IMR-90 (cell line): ENCODE data around the gene YLPM1.

Source experiments
- NFE2L2 ChIP-seq: fragments of 150-350 bp; IDR thresholded peaks from 2 replicates; pipeline ENCODE4 v1.6.1; 2016; ENCODE audit warnings: low read depth, mild to moderate bottlenecking, low read length
- TF ChIP-seq, protein P1 (sequence below): conservative IDR thresholded peaks from 2 replicates; pipeline ENCODE4 v1.5.1; 2012; ENCODE audit warnings: mild to moderate bottlenecking, low read depth, low read length, improper control_type of control experiment

DNA sequence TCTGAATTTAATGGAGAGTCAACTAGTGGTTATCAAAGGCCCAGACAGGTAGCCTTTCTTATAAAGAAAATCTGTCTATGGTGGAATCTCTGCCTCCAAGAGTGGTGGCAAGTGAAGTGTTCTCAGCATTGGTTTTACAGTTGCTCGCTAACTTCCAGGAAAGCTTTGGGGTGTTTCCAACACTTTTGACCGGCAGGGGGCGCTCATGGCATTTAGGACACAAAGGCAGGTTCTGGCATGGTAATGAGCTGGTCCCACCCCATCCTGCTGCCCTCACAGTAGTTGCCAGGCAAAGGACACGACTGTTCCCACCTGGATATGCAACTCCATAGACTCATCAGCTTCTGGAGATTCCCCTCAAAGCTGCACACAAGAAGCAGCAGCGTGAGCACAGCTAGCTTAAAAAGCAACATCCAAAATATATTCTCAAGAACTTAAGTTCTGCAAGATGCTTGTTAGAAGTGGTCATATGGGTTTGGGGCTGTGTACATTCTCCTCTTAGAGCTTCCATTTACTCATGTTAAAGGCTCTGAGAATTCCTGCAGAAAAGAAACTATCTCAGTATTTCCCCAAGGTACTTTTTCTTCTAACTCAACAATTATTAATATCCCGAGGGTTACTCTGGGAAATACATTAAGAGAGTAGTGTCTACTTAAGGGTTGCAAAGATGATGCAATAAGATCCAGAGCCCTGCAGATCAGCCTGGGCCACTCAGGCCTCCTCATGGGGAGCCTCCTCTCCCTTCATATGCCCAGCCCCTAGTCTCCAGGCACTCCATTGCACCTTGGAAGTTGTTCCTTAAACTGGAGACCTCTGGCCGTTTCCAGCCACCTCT lies 98.0 kb downstream of the YLPM1 start:
- TF ChIP-seq, protein P1, sequence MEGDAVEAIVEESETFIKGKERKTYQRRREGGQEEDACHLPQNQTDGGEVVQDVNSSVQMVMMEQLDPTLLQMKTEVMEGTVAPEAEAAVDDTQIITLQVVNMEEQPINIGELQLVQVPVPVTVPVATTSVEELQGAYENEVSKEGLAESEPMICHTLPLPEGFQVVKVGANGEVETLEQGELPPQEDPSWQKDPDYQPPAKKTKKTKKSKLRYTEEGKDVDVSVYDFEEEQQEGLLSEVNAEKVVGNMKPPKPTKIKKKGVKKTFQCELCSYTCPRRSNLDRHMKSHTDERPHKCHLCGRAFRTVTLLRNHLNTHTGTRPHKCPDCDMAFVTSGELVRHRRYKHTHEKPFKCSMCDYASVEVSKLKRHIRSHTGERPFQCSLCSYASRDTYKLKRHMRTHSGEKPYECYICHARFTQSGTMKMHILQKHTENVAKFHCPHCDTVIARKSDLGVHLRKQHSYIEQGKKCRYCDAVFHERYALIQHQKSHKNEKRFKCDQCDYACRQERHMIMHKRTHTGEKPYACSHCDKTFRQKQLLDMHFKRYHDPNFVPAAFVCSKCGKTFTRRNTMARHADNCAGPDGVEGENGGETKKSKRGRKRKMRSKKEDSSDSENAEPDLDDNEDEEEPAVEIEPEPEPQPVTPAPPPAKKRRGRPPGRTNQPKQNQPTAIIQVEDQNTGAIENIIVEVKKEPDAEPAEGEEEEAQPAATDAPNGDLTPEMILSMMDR: peak; percentile 89
- TF ChIP-seq NFE2L2: no peak
